CD4-positive, CD25-positive, alpha-beta regulatory T cell (primary cell): Measurements from ENCODE around the gene STEAP1. TPM values are rescaled to one million over a fixed set of nuclear protein-coding genes. Genes with fewer than 3 reads are reported as not detected.
A peak's percentile ranks its signal among the peaks of the same experiment; 100 is the strongest.

Source experiments
- ATAC-seq, 2 donors: fragments of 150-1000 bp; cut with Tn5 transposase; one replicate each; pipeline ENCODE4 v1.10.0; 2021; ENCODE audit warnings: low read depth in 2 of 2, moderate number of reproducible peaks in 2 of 2, moderate library complexity in 1 of 2
- DNase-seq, 3 donors: peaks; one replicate each; pipeline versions ENCODE4 v3.0.0 to v3.0.0-alpha.2; 2012 to 2022; ENCODE audit warnings: mixed read lengths in 1 of 3
- H3K27ac ChIP-seq: one replicate; pipeline ENCODE4 v1.7.0; 2013; ENCODE audit warnings: mild to moderate bottlenecking, low read length; ENCODE audit not compliant: insufficient read depth, poor library complexity, severe bottlenecking
- H3K27me3 ChIP-seq: one replicate; pipeline ENCODE4 v1.7.0; 2013; ENCODE audit warnings: low read length; ENCODE audit not compliant: control insufficient read depth, insufficient read depth
- H3K36me3 ChIP-seq: one replicate; pipeline ENCODE4 v1.7.0; 2013; ENCODE audit warnings: mild to moderate bottlenecking, low read length, moderate library complexity; ENCODE audit not compliant: control insufficient read depth, insufficient read depth
- H3K4me1 ChIP-seq: 2 replicates; pipeline ENCODE4 v1.7.0; 2013; ENCODE audit warnings: mild to moderate bottlenecking, low read length; ENCODE audit not compliant: insufficient read depth, control insufficient read depth, poor library complexity, severe bottlenecking
- H3K4me3 ChIP-seq: one replicate; pipeline ENCODE4 v1.7.0; 2013; ENCODE audit warnings: low read depth, mild to moderate bottlenecking, low read length, moderate library complexity
- H3K9me3 ChIP-seq, 2 experiments: 1 replicate in 1 of 2; 2 replicates in 1 of 2; pipeline ENCODE4 v1.7.0; 2013; ENCODE audit warnings: low read length in 2 of 2, mild to moderate bottlenecking in 1 of 2, moderate library complexity in 1 of 2; ENCODE audit not compliant: control insufficient read depth in 2 of 2
- H3K27ac Mint-ChIP-seq, 3 donors: one replicate each; pipeline ENCODE4 v1.8.0; 2020 to 2022; ENCODE audit warnings: mild to moderate bottlenecking in 3 of 3, mixed read lengths in 3 of 3, moderate library complexity in 2 of 3
- H3K27me3 Mint-ChIP-seq: one replicate; pipeline ENCODE4 v1.8.0; 2022; ENCODE audit warnings: mild to moderate bottlenecking, mixed read lengths
- H3K36me3 Mint-ChIP-seq: one replicate; pipeline ENCODE4 v1.8.0; 2020; ENCODE audit warnings: mixed read lengths
- H3K4me1 Mint-ChIP-seq, 4 donors: one replicate each; pipeline ENCODE4 v1.8.0; 2020 to 2022; ENCODE audit warnings: mixed read lengths in 4 of 4, mild to moderate bottlenecking in 1 of 4
- H3K4me3 Mint-ChIP-seq, 4 donors: one replicate each; pipeline ENCODE4 v1.8.0; 2020 to 2022; ENCODE audit warnings: mild to moderate bottlenecking in 4 of 4, mixed read lengths in 4 of 4, moderate library complexity in 3 of 4
- H3K9me3 Mint-ChIP-seq, 7 donors: one replicate each; pipeline ENCODE4 v1.8.0; 2020 to 2022; ENCODE audit warnings: mixed read lengths in 7 of 7, mild to moderate bottlenecking in 3 of 7, moderate library complexity in 2 of 7
- polyA plus RNA-seq, 4 donors: library from polyadenylated mRNA; unstranded; fragments of 300-500 nt; fragmentation: Illumina TruSeq; gene quantifications; one replicate each; pipeline ENCODE4 v1.2.3, GENCODE V29; 2021
- total RNA-seq: library from RNA; stranded (reverse); gene quantifications from one replicate; pipeline ENCODE4 v1.2.3, GENCODE V29; 2022

Gene STEAP1
- total and polyA plus RNA-seq, 5 donors from 2014 or later: not detected

- Mint-ChIP-seq H3K4me1 (no peaks in the 10 kb centered on the region), H3K36me3 (no peaks in the 10 kb centered on the region)
These were observed 56.2 kb downstream of the STEAP1 start for GRCh38 chr7:90210475-90210874.

GRCh38 chr7:90210981-90211380 is 56.7 kb downstream of the STEAP1 start:
- Histone ChIP-seq H3K4me3 (no peak overlapping the region), H3K4me1 (no peaks in the 10 kb centered on the region), H3K9me3 (no peaks in the 10 kb centered on the region), H3K27ac (no peak overlapping the region), H3K27me3 (peaks cover 18% of the 10 kb centered on the region), H3K36me3 (no peaks in the 10 kb centered on the region)
- Mint-ChIP-seq H3K9me3 (peaks cover 0 to 1% (median 0%) of the 10 kb centered on the region in 7 donors), H3K27ac (no peak overlapping the region), H3K4me1 (no peaks in the 10 kb centered on the region), H3K4me3 (peak overlapping the region in 1 of 4 donors; percentile 31), H3K27me3 (peaks cover 14% of the 10 kb centered on the region), H3K36me3 (no peaks in the 10 kb centered on the region)
- DNase-seq (no peak), ATAC-seq (no peak)

More at GRCh38 chr7:90210475-90210874, 56.2 kb downstream of the STEAP1 start:
- H3K27ac Mint-ChIP-seq: no peak overlapping the region
- Histone ChIP-seq H3K9me3 (no peaks in the 10 kb centered on the region), H3K27me3 (peaks cover 17% of the 10 kb centered on the region), H3K4me1 (no peaks in the 10 kb centered on the region), H3K36me3 (no peaks in the 10 kb centered on the region), H3K4me3 (no peak overlapping the region), H3K27ac (no peak overlapping the region)
- no peak for ATAC-seq
- no peak for DNase-seq
- peaks cover 0 to 4% (median 0%) of the 10 kb centered on the region in 7 donors for H3K9me3 Mint-ChIP-seq
- peaks cover 14% of the 10 kb centered on the region for H3K27me3 Mint-ChIP-seq
- no peak overlapping the region for H3K4me3 Mint-ChIP-seq

GRCh38 chr7:90211391-90212148 is 57.3 kb downstream of the STEAP1 start, which contains the start of gene STEAP2:
Gene STEAP2, plus strand, starts transcription at chr7:90211740. Its CDS starts 13,343 bp downstream, at chr7:90225083.
- no peak within 1 kb of the TSS for H3K27ac ChIP-seq
- Mint-ChIP-seq H3K4me3 (peak within 1 kb of the TSS in 1 of 4 donors; percentile 31), H3K36me3 (no peaks in the 10 kb centered on the region), H3K4me1 (no peaks in the 10 kb centered on the region), H3K9me3 (no peaks in the 10 kb centered on the region), H3K27ac (no peak within 1 kb of the TSS), H3K27me3 (peaks cover 14% of the 10 kb centered on the region)
- ATAC-seq (peak in 1 of 2 donors; percentile 37), DNase-seq (peak in 1 of 3 donors; percentile 8)
- H3K4me3 ChIP-seq: no peak within 1 kb of the TSS
- no peaks in the 10 kb centered on the region for H3K4me1 ChIP-seq
- no peaks in the 10 kb centered on the region for H3K9me3 ChIP-seq
- peaks cover 18% of the 10 kb centered on the region for H3K27me3 ChIP-seq
- H3K36me3 ChIP-seq: no peaks in the 10 kb centered on the region

DNA sequence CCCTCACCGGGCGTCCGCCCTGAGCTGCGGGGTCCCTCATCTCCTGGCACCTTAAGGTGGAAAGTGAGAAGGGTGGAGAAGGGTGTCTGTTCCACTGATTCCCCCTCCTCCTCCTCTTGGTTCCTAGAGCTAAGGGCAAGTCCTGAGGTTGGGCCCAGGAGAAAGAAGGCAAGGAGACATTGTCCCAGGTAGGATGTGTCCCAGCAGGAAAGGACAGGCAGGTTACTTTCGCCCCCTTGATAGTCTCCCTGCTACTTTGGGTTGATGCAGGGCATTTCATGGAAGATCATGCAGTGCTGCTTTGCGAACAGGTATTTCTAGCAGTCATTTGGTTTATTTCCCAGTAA is 57.9 kb downstream of the STEAP1 start:
- Mint-ChIP-seq H3K4me1 (no peaks in the 10 kb centered on the region), H3K4me3 (no peak overlapping the region), H3K9me3 (no peaks in the 10 kb centered on the region), H3K27ac (no peak overlapping the region), H3K27me3 (peaks cover 14% of the 10 kb centered on the region), H3K36me3 (no peaks in the 10 kb centered on the region)
- Histone ChIP-seq H3K27me3 (peaks cover 18% of the 10 kb centered on the region), H3K4me1 (no peaks in the 10 kb centered on the region), H3K36me3 (no peaks in the 10 kb centered on the region), H3K27ac (no peak overlapping the region), H3K4me3 (no peak overlapping the region), H3K9me3 (no peaks in the 10 kb centered on the region)
- no peak for ATAC-seq
- no peak for DNase-seq

- no peak overlapping the region for H3K27ac Mint-ChIP-seq
- H3K27me3 Mint-ChIP-seq: peaks cover 14% of the 10 kb centered on the region
These were observed 59.3 kb downstream of the STEAP1 start for GRCh38 chr7:90213521-90213920.

More at GRCh38 chr7:90213521-90213920, 59.3 kb downstream of the STEAP1 start:
- Histone ChIP-seq H3K36me3 (no peaks in the 10 kb centered on the region), H3K27me3 (peaks cover 18% of the 10 kb centered on the region), H3K4me1 (no peaks in the 10 kb centered on the region), H3K4me3 (no peak overlapping the region), H3K9me3 (no peaks in the 10 kb centered on the region), H3K27ac (no peak overlapping the region)
- Mint-ChIP-seq H3K9me3 (no peaks in the 10 kb centered on the region), H3K36me3 (no peaks in the 10 kb centered on the region), H3K4me1 (no peaks in the 10 kb centered on the region), H3K4me3 (no peak overlapping the region)
- DNase-seq (no peak), ATAC-seq (no peak)

Other genes starting within 250 kb of the STEAP1 start
- gene STEAP2, start 57.3 kb downstream of the STEAP1 start, total RNA-seq: not detected
- gene STEAP2, start 57.3 kb downstream of the STEAP1 start, polyA plus RNA-seq: not detected
- not detected for gene CFAP69, start 90.7 kb downstream of the STEAP1 start, total RNA-seq
- gene CFAP69, start 90.7 kb downstream of the STEAP1 start, polyA plus RNA-seq: not detected
- not detected for gene FAM237B, start 166.8 kb downstream of the STEAP1 start, total RNA-seq
- not detected for gene FAM237B, start 166.8 kb downstream of the STEAP1 start, polyA plus RNA-seq
- 27.2 TPM for gene GTPBP10, start 192.2 kb downstream of the STEAP1 start, total RNA-seq
- 10 to 100 TPM; 34.9 to 49.1 (median 41.5) TPM for gene GTPBP10, start 192.2 kb downstream of the STEAP1 start, polyA plus RNA-seq
- gene CLDN12, start 249.0 kb downstream of the STEAP1 start, total RNA-seq: 2.9 TPM
- gene CLDN12, start 249.0 kb downstream of the STEAP1 start, polyA plus RNA-seq: under 1 TPM in 3 of 4 donors, not detected in 1; 0.44 to 0.75 (median 0.52) TPM